Upper lobe of left lung (tissue), 4 donors: ENCODE measurements around the gene AXDND1.

ENCODE experiments used
- CTCF ChIP-seq, 6 experiments: fragments of 450-650 bp in 4 of 6; fragments of 200-600 bp in 2 of 6; sonication (generic) in 2 of 6; IDR thresholded peaks; one replicate each; pipeline ENCODE4 v1.5.1; 2016 to 2019; ENCODE audit warnings: antibody characterized with exemption in 6 of 6
- EP300 ChIP-seq, 4 donors: sonication (generic); formaldehyde crosslinking; IDR thresholded peaks; one replicate each; pipeline ENCODE4 v1.5.1; 2017; ENCODE audit warnings: antibody characterized with exemption in 4 of 4, control low read depth in 2 of 4
- POLR2A ChIP-seq, 4 donors: fragments of 450-650 bp; IDR thresholded peaks; one replicate each; pipeline ENCODE4 v1.5.1; 2016 to 2017; ENCODE audit warnings: antibody characterized with exemption in 4 of 4, mild to moderate bottlenecking in 2 of 4
- POLR2AphosphoS5 ChIP-seq, 2 donors: sonication (generic); formaldehyde crosslinking; IDR thresholded peaks; one replicate each; pipeline ENCODE4 v1.5.1; 2017; ENCODE audit warnings: antibody characterized with exemption in 2 of 2

GRCh38 chr1:179509384-179509783, 143.6 kb downstream of the AXDND1 start:
- no peak for TF ChIP-seq CTCF (IDR thresholded peaks at IDR 0.05)
- TF ChIP-seq POLR2A (IDR thresholded peaks at IDR 0.05), result no peak
- TF ChIP-seq POLR2AphosphoS5 (IDR thresholded peaks at IDR 0.05), result no peak
- TF ChIP-seq EP300 (IDR thresholded peaks at IDR 0.05), result no peak
